HCT116 (cell line): Measurements from ENCODE around the gene RPL7A.

Experiments
- CEBPB ChIP-seq: IDR thresholded peaks from 2 replicates; pipeline ENCODE4 v1.6.1; 2012; ENCODE audit warnings: low read depth
- CTCF ChIP-seq, 3 experiments: fragments of 200-600 bp in 1 of 3; sonication (generic) in 1 of 3; IDR thresholded peaks in 2 of 3; conservative IDR thresholded peaks in 1 of 3; 2 replicates each; pipeline ENCODE4 v1.5.1; 2012 to 2017; ENCODE audit warnings: low read depth in 2 of 3, low read length in 2 of 3, antibody characterized with exemption in 1 of 3, borderline replicate concordance in 1 of 3, control low read depth in 1 of 3, mild to moderate bottlenecking in 1 of 3, mixed read lengths in 1 of 3, mixed run types in 1 of 3, moderate library complexity in 1 of 3; ENCODE audit not compliant: insufficient read depth in 1 of 3
- REST ChIP-seq: IDR thresholded peaks from 2 replicates; pipeline ENCODE4 v1.6.1; 2012; ENCODE audit warnings: low read depth

GRCh38 chr9:133344979-133345378 lies 3.0 kb upstream of the RPL7A start:
- TF ChIP-seq CTCF (IDR thresholded peaks at IDR 0.05 in 2 of 3, conservative IDR thresholded peaks at IDR 0.05 in 1 of 3; ENCODE audit: borderline replicate concordance in 1 of 3, insufficient read depth in 1 of 3, low read depth in 2 of 3, low read length in 2 of 3), result no peak
- no peak for TF ChIP-seq CEBPB
- no peak for TF ChIP-seq REST
